Mucosa of rectum (tissue), 2 donors: Measurements from ENCODE around the gene C19orf53.

Source experiments
- H3K27ac ChIP-seq, 2 donors: one replicate each; pipeline ENCODE4 v1.7.0; 2013; ENCODE audit warnings: inconsistent platforms in 2 of 2, low read depth in 2 of 2, low read length in 2 of 2
- H3K27me3 ChIP-seq, 2 donors: one replicate each; pipeline ENCODE4 v1.7.0; 2013; ENCODE audit warnings: low read length in 2 of 2; ENCODE audit not compliant: control insufficient read depth in 2 of 2, insufficient read depth in 2 of 2
- H3K36me3 ChIP-seq, 2 donors: one replicate each; pipeline ENCODE4 v1.7.0; 2013; ENCODE audit warnings: low read length in 2 of 2; ENCODE audit not compliant: control insufficient read depth in 2 of 2, insufficient read depth in 2 of 2
- H3K4me1 ChIP-seq, 2 donors: one replicate each; pipeline ENCODE4 v1.7.0; 2013; ENCODE audit warnings: low read length in 2 of 2, mild to moderate bottlenecking in 1 of 2; ENCODE audit not compliant: control insufficient read depth in 2 of 2, insufficient read depth in 2 of 2
- H3K4me3 ChIP-seq, 2 donors: one replicate each; pipeline ENCODE4 v1.7.0; 2013; ENCODE audit warnings: low read length in 2 of 2
- H3K9ac ChIP-seq, 2 donors: one replicate each; pipeline ENCODE4 v1.7.0; 2013; ENCODE audit warnings: low read length in 2 of 2, low read depth in 1 of 2, mild to moderate bottlenecking in 1 of 2
- H3K9me3 ChIP-seq, 2 donors: one replicate each; pipeline ENCODE4 v1.7.0; 2013; ENCODE audit warnings: low read length in 2 of 2; ENCODE audit not compliant: control insufficient read depth in 2 of 2
- donor health status: healthy.
- donor health status: Normal muscosa, but diverticular disease.

C19orf53 gene

DNA sequence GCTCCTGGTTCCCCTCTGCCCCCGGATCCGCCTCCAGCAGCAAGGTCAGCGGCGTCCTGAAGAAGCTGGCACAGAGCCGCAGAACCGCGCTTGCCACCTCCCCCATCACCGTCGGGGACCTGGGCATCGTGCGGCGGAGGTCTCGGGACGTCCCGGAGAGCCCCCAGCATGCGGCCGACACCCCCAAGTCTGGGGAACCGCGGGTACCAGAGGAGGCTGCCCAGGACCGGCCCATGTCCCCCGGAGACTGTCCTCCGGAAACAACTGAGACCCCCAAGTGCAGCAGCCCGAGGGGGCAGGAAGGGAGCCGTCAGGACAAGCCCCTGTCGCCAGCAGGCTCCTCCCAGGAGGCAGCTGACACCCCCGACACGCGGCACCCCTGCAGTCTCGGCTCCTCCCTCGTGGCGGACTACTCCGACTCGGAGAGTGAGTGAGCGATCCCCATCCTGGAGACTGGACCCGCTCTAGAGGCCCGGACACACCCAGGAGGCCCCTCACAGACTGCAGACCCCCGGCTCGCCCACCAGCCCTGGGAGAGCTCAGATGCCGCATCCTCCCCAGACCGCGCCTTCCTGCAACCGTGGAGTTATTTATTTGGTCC lies 11.5 kb upstream of the C19orf53 start:
- no peak overlapping the region for H3K4me3 ChIP-seq
- peaks cover 5 to 9% of the 10 kb centered on the region in 2 donors for H3K4me1 ChIP-seq

DNA sequence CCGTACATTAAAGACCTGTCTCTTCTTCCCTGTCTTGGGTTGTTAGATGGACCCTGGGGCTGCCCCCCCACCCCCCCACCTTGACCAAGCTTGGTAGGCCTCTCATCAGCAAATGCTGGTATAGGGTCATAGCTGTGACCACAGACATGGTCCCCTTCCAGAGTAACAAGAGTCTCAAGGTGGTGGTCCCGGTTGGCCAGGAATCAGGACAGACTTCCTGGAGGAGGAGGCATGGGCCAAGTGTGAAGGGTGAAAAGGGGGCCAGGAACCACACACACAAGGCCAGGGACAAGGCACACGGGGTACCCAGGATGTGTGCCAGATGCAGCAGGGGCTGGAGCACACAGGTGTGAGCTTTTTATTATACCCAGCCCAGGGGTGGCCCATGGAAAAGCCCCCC lies 11.0 kb upstream of the C19orf53 start:
- Histone ChIP-seq H3K4me3 (no peak overlapping the region), H3K27ac (no peak overlapping the region), H3K36me3 (peaks cover 20 to 30% of the 10 kb centered on the region in 2 donors), H3K9me3 (no peaks in the 10 kb centered on the region), H3K4me1 (peaks cover 5 to 9% of the 10 kb centered on the region in 2 donors), H3K9ac (no peak overlapping the region), H3K27me3 (no peaks in the 10 kb centered on the region)

More for the DNA sequence above, 11.5 kb upstream of the C19orf53 start:
- H3K9me3 ChIP-seq = no peaks in the 10 kb centered on the region
- H3K27me3 ChIP-seq = no peaks in the 10 kb centered on the region
- H3K9ac ChIP-seq = no peak overlapping the region
- no peak overlapping the region for H3K27ac ChIP-seq
- peaks cover 25 to 35% of the 10 kb centered on the region in 2 donors for H3K36me3 ChIP-seq

DNA sequence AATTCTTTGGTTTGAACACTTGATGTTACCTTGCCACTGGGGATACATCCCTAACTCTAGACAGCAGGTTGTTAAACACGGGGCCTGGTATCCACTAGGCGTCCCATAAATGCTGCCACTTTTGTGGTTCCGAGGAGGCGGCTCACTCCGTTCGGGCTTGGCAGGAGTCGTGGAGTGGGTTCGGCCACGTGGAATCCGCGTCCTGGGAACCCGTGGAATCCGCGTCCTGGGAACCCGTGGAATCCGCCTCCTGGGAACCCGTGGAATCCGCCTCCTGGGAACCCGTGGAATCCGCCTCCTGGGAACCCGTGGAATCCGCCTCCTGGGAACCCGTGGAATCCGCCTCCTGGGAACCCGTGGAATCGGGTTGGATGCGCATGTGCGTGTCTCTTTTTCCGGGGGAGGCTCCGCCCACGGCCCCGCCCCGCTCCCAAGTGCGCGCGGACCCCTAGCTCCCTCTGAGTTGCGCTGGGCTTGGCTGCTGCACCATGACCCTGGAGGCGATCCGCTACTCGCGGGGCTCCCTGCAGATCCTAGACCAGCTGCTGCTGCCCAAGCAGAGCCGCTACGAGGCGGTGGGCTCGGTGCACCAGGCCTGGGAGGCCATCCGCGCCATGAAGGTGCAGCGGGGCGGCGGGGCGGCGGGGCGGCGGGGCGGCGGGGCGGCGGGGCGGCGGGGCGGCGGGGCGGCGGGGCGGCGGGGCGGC lies 10.0 kb upstream of the C19orf53 start, which contains the start of gene MRI1:
TSS of gene MRI1 (plus strand) at position 422 of the 707 bp plus-strand sequence. CDS start at position 489, 67 bp downstream.
- Histone ChIP-seq H3K9ac (peak within 1 kb of the TSS; percentile 63 to 73), H3K36me3 (peaks cover 19 to 28% of the 10 kb centered on the region in 2 donors), H3K4me1 (peaks cover 5 to 9% of the 10 kb centered on the region in 2 donors), H3K27ac (peak within 1 kb of the TSS; percentile 57 to 71), H3K27me3 (no peaks in the 10 kb centered on the region), H3K9me3 (no peaks in the 10 kb centered on the region), H3K4me3 (peak within 1 kb of the TSS; percentile 76 to 81)

DNA sequence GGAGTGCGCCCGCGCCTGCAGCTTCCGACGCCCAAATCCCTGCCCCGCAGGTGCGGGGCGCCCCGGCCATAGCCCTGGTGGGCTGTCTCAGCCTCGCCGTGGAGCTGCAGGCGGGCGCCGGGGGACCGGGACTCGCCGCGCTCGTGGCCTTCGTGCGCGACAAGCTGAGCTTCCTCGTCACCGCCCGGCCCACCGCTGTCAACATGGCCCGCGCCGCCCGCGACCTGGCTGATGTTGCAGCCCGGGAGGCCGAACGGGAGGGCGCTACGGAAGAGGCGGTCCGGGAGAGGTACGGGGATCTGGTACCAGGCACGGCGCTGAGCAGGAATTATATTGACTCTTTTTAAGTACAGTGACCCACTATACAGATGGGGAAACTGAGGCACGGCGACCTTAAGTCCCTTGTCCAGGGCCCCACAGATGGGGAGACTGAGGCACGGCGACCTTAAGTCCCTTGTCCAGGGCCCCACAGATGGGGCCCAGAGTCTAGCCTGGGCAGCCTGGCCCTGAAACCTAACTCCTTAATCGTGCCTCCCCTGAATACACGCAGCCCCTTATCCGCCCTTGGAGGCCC lies 9.3 kb upstream of the C19orf53 start:
- peak overlapping the region in 1 of 2 donors; percentile 71 for H3K27ac ChIP-seq
- peaks cover 19 to 25% of the 10 kb centered on the region in 2 donors for H3K36me3 ChIP-seq
- H3K9ac ChIP-seq = peak overlapping the region; percentile 9 to 63
- H3K27me3 ChIP-seq = no peaks in the 10 kb centered on the region
- peak overlapping the region; percentile 76 to 81 for H3K4me3 ChIP-seq
- H3K9me3 ChIP-seq = no peaks in the 10 kb centered on the region
- peaks cover 5 to 9% of the 10 kb centered on the region in 2 donors for H3K4me1 ChIP-seq

GRCh38 chr19:13765395-13766094 lies 8.7 kb upstream of the C19orf53 start:
- Histone ChIP-seq H3K36me3 (peaks cover 14 to 21% of the 10 kb centered on the region in 2 donors), H3K27me3 (no peaks in the 10 kb centered on the region), H3K4me1 (peaks cover 5 to 9% of the 10 kb centered on the region in 2 donors), H3K27ac (peak overlapping the region in 1 of 2 donors; percentile 71), H3K4me3 (peak overlapping the region; percentile 76 to 81), H3K9me3 (no peaks in the 10 kb centered on the region), H3K9ac (peak overlapping the region; percentile 9 to 63)

DNA sequence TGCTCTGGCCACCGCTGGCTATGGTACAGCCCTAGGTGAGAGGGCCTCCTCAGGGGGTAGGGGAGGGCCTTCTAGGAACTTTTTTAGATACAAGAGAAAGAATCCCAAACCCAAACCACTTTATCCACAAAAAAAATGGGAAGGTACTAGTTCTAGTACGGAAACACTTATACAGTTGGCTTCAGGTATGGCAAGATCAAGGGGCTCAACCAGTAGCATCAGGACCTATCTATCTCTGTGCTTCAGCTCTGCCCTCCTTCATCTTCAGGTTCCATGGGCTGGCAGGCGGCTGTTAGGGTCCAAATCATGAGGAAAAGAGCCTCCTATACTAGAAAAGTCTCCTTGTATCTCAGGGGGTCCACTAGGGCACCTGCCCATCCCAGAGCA lies 8.2 kb upstream of the C19orf53 start:
- Histone ChIP-seq H3K9ac (no peak overlapping the region), H3K27ac (no peak overlapping the region)

DNA sequence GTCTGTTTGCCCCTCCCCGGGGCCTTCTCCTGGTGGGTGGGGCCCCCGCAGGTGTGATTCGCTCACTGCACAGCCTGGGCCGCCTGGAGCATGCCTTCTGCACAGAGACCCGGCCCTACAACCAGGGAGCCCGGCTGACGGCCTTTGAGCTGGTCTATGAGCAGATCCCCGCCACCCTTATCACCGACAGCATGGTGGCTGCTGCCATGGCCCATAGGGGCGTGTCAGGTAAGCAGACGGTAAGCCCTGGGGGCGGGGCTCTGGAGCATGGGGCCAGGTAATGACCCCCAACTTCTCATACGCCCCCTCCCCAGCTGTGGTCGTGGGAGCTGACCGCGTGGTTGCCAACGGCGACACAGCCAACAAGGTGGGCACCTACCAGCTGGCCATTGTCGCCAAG lies 5.7 kb upstream of the C19orf53 start:
- H3K9me3 ChIP-seq = no peaks in the 10 kb centered on the region
- no peaks in the 10 kb centered on the region for H3K27me3 ChIP-seq
- H3K4me3 ChIP-seq = no peak overlapping the region
- H3K27ac ChIP-seq = no peak overlapping the region
- H3K9ac ChIP-seq = no peak overlapping the region
- H3K36me3 ChIP-seq = peaks cover 11 to 16% of the 10 kb centered on the region in 2 donors
- H3K4me1 ChIP-seq = peaks cover 5 to 9% of the 10 kb centered on the region in 2 donors

More for the DNA sequence above, 8.2 kb upstream of the C19orf53 start:
- Histone ChIP-seq H3K9me3 (no peaks in the 10 kb centered on the region), H3K27me3 (no peaks in the 10 kb centered on the region), H3K4me1 (peaks cover 5 to 9% of the 10 kb centered on the region in 2 donors), H3K4me3 (no peak overlapping the region), H3K36me3 (peaks cover 13 to 19% of the 10 kb centered on the region in 2 donors)

GRCh38 chr19:13770013-13770635 lies 4.1 kb upstream of the C19orf53 start:
- H3K27me3 ChIP-seq = no peaks in the 10 kb centered on the region
- no peak overlapping the region for H3K9ac ChIP-seq
- peaks cover 11 to 16% of the 10 kb centered on the region in 2 donors for H3K36me3 ChIP-seq
- H3K9me3 ChIP-seq = no peaks in the 10 kb centered on the region
- H3K4me3 ChIP-seq = no peak overlapping the region
- H3K27ac ChIP-seq = no peak overlapping the region
- H3K4me1 ChIP-seq = peaks cover 2 to 6% of the 10 kb centered on the region in 2 donors

DNA sequence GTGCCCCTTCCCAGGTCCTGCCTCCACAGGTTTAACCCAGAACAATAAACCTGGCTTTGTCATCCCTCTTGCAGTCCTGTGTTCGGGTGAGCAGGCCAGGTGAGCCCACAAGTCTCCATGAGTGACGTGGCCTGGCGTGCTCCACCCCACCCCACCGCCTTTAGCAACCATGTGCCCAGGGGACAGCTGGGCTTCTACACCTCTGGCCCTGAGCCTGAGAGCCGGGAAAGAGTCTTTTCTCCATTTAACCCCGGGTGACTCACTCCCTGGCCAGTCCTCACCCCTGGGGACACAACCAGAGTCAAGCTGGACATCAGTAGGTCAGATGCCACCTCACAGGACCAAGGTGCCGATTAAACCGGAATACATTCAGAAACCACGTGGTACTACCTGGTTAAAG lies 4.1 kb downstream of the C19orf53 start:
- no peak overlapping the region for H3K9ac ChIP-seq
- H3K27ac ChIP-seq = no peak overlapping the region
- H3K4me3 ChIP-seq = no peak overlapping the region
- H3K4me1 ChIP-seq = peaks cover 16 to 17% of the 10 kb centered on the region in 2 donors
- peaks cover 20 to 24% of the 10 kb centered on the region in 2 donors for H3K36me3 ChIP-seq
- H3K9me3 ChIP-seq = no peaks in the 10 kb centered on the region
- H3K27me3 ChIP-seq = no peaks in the 10 kb centered on the region
